GM12892 (cell line): ENCODE data around the gene EDEM1.

Experiments
- DNase-seq: peaks from one replicate; pipeline ENCODE4 v3.0.0; 2011; ENCODE audit not compliant: insufficient read length
- FAIRE-seq: peaks from 2 replicates; lab custom pipeline; 2011; peaks lifted over from hg19 to GRCh38; lab: Jason Lieb, UNC
- POLR2A ChIP-seq: IDR thresholded peaks from 2 replicates; pipeline ENCODE4 v1.6.1; 2011; ENCODE audit warnings: low read depth, low read length, control low read depth
- POLR2AphosphoS5 ChIP-seq: IDR thresholded peaks from 2 replicates; pipeline ENCODE4 v1.6.1; 2011; ENCODE audit warnings: low read depth, low read length, control low read depth
- TAF1 ChIP-seq: IDR thresholded peaks from 2 replicates; pipeline ENCODE4 v1.6.1; 2011; ENCODE audit warnings: low read depth, mild to moderate bottlenecking, control low read depth, low read length, borderline replicate concordance

EDEM1 gene

DNA sequence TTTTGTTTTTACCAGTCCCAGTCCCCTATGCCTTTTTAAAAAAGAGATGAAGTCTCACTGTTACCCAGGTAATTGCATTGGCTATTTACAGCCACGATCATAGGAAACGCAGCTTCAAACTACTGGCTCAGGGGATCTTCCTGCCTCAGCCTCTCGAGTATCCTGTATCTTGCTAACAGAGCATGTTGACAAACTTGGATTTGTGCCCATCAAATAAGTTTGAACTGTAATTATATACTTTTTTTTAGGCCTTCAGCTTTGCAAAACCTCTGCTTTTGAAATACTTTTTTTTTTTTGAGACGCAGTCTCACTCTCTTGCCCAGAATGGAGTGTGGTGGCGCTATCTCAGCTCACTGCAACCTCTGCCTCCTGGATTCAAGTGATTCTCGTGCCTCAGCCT, 3.0 kb upstream of the EDEM1 start:
- FAIRE-seq (no peak), DNase-seq (no peak)
- TF ChIP-seq POLR2AphosphoS5 (no peak), TAF1 (no peak), POLR2A (no peak)

DNA sequence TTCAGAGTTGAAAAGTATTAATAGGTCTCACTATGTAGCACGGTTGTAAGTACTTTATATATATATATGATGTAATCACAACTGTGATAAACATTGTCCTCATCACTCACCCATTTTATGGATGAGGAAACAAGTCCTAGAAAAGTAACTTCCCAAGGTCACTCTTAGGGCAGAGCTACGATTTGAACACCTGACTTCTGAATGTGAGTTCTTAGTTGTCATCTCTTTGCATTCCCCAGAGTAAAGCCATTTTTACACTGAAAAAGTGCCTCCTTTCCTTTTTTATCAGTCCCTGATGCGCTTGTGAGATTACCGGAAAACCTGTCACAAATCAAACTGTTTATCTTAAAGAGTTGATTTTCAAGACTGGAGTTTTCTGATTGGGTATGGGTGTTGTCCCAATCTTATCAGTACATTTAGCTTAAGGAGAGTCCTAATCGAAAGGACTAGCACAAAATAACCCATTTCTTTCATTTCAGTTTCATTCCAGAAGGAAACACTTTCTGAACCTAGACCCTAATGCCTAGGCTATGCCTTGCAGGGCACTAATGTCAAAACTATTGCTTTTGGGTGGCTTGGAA, 2.3 kb upstream of the EDEM1 start:
- FAIRE-seq (peak; percentile 82), DNase-seq (no peak)
- TF ChIP-seq TAF1 (no peak), POLR2AphosphoS5 (no peak), POLR2A (peak; percentile 25; the same call in 1 of the 2 replicates)

DNA sequence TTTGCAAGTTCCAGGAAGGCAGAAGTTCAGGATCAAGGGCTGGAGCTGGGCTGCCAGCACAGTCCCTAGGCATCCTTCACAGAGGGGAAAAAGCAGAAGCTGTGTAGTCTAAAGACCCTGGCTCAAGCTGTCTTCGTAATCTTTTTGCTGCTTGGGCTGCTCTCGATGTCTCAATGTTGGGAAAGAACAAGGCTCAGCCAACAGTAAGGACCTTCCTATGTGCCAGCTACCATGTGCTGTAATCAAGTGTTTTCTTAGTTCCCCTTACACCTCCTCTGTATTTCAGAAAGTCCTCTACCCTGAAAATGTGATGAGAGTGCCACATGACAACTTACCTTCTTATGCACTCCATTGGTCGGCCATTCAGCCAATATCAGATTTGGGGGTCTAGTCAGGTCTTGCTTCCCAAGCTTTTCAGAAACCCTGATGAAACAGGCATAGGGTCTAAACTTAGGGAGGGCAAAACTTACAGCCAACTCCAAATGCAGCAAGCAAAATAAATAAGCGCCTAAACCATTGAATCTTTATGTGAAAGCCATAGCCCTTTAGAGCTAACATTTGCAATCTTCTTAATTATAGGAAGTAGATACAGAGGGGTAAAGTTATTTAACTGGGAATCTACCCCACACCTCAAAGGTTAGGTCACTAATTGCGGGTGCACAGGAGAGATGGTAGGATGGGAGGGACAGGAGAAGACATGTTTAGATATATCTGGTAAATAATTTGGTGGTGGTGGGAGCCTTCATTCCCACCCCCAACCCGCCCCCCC, 1.2 kb upstream of the EDEM1 start:
- DNase-seq (no peak), FAIRE-seq (peak; percentile 87)
- TF ChIP-seq POLR2A, result peak; percentile 56
- no peak for TF ChIP-seq TAF1
- peak; percentile 37; the same call in 1 of the 2 replicates for TF ChIP-seq POLR2AphosphoS5

DNA sequence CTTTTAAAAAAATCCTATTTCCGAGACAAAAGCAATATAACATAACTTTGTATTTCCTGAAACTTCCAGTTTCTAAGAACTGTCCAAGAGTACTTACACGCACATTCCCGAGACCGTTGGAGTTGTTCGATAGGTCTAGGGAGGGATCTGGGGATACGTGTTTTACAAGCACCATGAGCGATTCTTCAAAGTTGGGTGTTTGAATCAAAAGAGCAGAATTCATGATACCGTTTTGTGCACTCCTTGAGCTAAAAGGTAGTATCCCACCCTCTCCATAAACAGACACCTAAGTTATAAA, 700 bp upstream of the EDEM1 start:
- TF ChIP-seq POLR2AphosphoS5 (no peak; the same call in none of the 2 replicates), POLR2A (no peak), TAF1 (no peak)
- DNase-seq, result no peak
- no peak for FAIRE-seq

DNA sequence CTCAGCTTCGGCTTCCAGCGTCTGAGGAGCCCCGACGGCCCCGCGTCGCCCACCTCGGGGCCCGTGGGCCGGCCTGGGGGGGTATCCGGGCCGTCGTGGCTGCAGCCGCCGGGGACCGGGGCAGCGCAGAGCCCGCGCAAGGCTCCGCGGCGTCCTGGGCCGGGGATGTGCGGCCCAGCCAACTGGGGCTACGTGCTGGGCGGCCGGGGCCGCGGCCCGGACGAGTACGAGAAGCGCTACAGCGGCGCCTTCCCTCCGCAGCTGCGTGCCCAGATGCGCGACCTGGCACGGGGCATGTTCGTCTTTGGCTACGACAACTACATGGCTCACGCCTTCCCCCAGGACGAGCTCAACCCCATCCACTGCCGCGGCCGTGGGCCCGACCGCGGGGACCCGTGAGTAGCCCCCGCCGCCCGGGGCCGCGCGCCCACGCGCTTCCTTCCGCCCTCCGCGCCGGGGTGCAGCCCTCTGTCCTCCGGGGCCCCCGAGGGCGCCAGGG, 462 bp downstream of the EDEM1 start:
- peak; percentile 51 for FAIRE-seq

DNA sequence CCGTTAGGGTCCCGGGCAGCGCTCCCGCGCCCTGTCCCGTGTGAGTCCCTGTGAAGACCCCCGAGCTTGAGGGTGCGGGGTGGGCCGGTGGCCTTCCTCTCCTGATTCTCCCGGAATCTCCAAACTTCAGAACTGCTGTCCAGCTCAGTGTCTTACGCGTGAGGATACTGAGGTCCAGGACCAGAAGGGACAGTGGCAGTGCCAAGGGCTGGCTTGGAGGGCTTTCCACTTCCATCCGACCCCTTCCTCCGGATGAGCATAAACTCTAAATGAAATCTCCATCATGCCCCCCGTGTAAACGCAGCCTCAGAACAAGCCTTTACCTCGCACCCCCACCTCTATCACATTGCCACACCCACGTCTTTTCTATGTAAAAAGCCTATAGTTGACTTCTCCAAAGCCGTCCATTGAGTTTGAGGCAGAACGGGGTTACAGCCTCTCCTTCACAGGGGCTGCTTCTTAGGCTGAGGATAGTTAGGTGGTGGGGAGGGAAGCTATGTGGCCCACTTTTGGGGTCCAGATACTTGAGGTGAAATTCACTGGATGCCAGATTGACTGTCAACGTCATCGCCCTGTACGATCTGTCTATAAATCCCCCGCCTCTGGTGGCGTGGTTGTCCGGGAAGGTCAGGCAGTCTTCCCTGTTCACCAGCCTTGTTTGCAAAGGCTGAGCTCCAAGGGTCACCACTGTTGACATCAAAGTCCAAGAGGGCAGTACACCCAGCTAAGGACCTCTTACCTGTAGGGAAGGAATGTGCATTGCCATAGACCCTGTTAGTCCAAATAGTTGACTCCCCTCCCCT, 1.1 kb downstream of the EDEM1 start:
- FAIRE-seq (peak; percentile 62), DNase-seq (no peak)
- TF ChIP-seq POLR2AphosphoS5, result peak; percentile 19; the same call in 1 of the 2 replicates
- TF ChIP-seq TAF1, result no peak
- peak; percentile 53 for TF ChIP-seq POLR2A

More for the DNA sequence above, 462 bp downstream of the EDEM1 start:
- DNase-seq, result peak; percentile 31
- TF ChIP-seq POLR2AphosphoS5 (0 out of 2 replicates have a peak, but pooled peaks have one; percentile 49), TAF1 (no peak), POLR2A (no peak; the same call in 1 of the 2 replicates)

DNA sequence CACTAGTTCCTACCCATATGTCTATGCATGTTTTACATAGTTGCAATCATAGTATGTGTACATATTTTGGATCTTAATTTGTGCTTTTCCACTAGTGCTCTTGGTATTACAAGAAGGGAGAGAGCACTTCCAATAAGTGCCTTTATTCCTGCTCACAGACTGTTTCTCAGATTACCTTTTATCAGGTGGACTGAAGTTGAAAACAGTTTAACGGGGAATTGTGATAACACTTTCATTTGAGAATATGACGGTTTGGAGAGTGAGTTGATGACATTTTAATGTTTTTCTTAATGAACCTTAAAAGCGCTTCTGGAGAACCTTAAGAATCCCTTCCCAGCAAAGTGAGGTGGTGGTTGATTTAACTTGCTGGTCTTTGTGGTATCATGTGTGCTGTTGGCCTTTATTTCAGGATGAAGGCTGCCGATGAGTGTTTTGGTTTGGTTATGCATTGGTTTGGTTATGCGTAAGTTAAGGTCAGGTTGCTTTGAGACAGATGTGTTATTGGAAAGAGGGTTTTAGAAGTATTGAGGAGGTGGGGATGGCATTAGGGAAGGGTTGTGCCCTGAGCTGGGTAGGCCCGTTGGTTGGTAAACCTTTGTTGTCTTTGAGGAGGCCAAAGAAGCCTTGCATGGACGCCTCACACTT, 2.8 kb downstream of the EDEM1 start:
- TF ChIP-seq POLR2A (no peak), TAF1 (no peak), POLR2AphosphoS5 (no peak)
- DNase-seq, result no peak
- peak; percentile 77 for FAIRE-seq

DNA sequence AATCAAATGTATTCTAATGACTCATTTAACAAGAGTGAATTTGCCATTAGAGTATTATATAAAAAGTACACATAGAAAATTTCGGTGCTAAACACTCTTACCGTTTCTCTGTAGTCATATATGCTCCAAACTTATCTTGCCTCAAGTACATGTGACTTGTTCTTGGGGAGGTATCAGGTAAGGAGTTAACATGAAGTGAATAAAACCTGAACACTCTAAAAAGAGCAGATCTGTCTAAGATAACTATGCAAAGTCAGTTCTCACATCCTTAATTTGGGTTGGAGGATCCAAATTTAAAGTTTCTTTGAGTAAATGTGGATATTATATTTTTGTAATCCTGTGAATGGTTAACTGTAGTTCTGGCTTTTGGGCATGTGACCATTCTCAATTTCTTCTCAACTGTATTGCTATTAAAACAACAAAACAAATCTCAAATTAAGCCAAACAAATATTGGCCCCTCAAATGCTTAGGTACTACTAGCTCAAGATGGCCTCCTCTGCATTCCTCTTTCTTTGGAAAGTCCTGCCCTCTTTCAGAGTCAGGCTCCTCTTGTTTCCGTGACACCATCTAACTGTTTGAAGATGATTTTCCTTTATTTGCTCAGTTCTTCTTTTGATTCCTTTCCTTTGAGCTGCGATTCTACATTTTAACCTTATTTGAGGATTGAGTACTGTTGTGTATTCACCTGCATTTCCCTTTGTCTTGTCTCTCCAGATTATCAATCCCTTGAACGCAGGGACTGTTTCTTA, 4.2 kb downstream of the EDEM1 start:
- DNase-seq (no peak), FAIRE-seq (peak; percentile 78)
- TF ChIP-seq POLR2A, result no peak
- 0 out of 2 replicates have a peak, but pooled peaks have one; percentile 27 for TF ChIP-seq POLR2AphosphoS5

DNA sequence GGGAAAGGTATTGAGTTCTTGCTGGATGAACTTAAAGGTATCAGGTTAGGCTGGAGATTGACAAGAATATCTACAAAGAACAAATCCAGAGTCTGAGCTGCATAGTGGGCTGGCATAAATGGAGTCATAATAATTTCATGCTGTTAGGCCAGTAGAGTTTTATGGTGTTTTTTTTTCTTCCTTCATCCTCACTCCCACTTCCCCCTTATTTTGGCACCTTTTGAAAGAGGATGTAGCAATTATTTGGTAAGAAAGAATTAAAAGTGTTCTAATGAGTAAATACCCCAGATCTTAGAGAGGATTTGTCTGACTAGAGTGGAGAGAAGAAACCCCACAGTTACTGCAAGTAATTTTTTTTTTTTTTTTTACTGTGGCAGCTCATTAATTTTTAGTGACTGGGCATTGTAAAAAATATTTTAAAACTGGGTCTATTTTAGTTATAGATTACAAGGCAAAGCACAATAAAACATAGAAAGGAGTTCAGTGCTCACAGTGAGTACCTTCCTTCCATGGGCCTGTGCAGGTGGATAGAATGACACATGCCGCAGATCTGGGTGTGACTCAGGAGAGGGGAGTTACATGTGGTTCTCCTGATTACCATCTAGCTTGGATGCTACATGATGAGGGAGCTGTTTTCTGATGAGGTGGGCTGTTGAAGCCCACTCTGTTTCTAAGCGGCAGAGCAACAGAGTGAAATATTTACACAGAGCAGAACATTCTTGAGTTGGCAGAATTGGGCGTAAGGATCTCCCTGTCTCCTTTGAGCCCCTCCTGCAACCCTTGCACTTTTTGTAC, 5.3 kb downstream of the EDEM1 start:
- FAIRE-seq (no peak), DNase-seq (no peak)
- TF ChIP-seq TAF1 (no peak), POLR2A (no peak), POLR2AphosphoS5 (no peak)
